Measurements from ENCODE around the gene RAB4A.
"Not testable (repeated sequence)": the region's sequence is repeated elsewhere in the genome, so short reads cannot be mapped to it uniquely, and the experiment has no call there.

The RAB4A gene

DNA sequence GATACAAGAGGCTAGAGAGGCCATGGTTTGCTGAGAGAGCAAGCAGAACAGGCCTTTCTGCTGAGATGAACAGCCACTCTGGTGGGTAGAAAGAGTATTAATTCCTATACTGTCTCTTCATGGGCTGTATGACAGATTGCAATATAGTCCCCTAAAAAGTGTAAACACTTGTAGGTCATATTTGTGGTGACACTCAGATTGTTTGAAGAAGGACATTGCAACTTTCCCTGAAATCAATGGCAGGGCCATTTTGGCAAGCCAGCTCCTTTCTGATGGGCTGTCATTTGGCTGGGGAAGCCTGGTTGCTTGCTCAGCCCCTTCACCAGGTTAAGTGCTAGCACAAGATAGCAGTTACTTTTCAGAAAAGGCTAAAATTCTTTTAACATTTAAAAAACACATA lies 27.5 kb downstream of the RAB4A start:
- DNase-seq (ENCODE audit: low read depth): no peak

GRCh38 chr1:229298887-229299503 lies 28.1 kb downstream of the RAB4A start:
- DNase-seq (ENCODE audit: low read depth): no peak

DNA sequence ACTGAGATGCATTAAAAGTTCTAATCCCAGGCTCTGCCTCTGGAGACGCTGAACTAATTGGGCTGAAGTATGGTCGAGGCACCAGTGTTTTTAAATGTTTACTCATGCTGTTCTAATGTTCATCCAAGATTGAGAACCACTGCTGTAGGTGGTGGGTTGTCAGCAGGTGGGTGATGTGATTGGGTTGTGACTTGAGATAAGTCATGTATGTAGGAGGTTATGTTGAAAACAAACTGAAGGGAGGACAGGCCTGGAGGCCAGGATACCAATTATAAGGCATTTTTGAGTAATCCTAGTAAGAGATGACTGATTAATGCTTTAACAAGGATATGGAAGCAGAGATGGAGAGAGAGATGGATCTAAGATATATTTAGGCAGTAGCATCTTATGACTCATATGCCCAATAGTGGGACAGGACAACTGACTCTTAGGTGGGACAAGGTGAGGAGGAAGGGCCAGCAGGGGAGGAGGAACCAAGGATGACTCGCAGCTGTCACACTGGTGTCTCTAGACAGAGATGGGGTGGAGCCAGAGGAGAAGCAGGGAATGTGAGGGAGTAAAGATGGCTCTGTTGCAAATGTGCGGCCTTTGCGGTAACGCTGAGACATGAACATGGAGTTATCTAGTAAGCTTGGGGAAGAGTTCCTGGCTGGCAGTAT lies 29.3 kb downstream of the RAB4A start:
- no peak for DNase-seq (ENCODE audit: low read depth)

DNA sequence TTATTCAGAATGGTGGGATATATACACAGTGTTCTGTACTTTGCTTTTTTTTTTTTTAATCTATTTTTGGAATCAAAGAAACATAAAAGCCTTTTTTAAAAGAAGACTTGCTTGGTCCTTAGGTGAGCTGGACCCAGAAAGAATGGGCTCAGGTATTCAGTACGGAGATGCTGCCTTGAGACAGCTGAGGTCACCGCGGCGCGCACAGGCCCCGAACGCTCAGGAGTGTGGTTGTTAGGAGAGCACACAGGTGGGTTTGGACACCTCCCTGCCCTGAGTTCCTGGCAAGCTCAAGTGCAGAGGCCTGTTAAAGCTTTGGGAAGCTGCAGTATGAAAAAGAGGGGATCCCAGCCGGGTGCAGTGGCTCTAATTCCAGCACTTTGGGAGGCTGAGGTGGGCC lies 31.8 kb downstream of the RAB4A start:
- no peak for DNase-seq (ENCODE audit: low read depth)

GRCh38 chr1:229303855-229304254 lies 32.9 kb downstream of the RAB4A start:
- no peak for DNase-seq (ENCODE audit: low read depth)

DNA sequence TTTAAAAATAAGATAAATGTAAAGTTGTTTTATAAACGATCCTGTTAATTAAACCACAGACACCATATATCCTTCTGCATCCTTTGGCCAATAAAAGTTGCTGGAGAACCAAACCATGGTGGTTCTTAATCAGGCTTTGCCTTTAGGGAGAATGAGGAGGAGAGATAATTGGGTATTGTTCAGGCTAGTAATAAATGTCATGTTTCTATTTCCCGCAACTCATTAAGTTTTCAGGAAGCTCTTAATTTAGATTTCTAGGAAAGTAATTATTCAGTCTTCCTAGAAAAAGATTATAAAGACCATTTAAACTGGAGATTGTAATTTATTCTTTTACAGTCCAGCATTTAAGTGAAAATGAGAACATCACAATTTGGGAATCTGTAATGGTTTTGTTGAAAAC lies 34.5 kb downstream of the RAB4A start:
- no peak for DNase-seq (ENCODE audit: low read depth)

- no peak for DNase-seq (ENCODE audit: low read depth)
Observed at GRCh38 chr1:229309074-229309473, 38.2 kb downstream of the RAB4A start.

GRCh38 chr1:229309684-229310083 lies 38.8 kb downstream of the RAB4A start:
- DNase-seq (ENCODE audit: low read depth): no peak

GRCh38 chr1:229310833-229311232 lies 39.9 kb downstream of the RAB4A start:
- no peak for DNase-seq (ENCODE audit: low read depth)

GRCh38 chr1:229316166-229316565 lies 45.3 kb downstream of the RAB4A start:
- no peak for DNase-seq (ENCODE audit: low read depth)

DNA sequence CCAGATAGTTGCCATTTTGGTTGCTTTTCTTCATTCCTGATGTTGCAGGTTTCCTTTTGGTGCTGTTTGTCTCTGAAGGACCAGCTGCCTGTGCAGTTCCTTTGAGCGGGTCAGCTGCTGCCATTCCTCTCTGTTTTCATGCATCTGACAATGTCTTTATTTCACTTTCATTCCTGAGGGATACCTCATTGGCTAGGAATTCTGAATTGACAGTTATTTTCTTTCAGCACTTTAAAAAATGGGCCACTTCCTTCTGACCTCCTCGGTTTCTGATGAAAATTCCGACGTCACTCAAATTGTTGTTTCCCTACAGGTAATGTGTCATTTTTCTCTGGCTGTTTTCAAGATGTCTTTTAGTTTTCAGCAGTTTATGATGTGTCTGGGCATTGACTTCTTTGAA lies 47.1 kb downstream of the RAB4A start:
- no peak for DNase-seq (ENCODE audit: low read depth)

GRCh38 chr1:229319487-229319886 lies 48.6 kb downstream of the RAB4A start:
- DNase-seq (ENCODE audit: low read depth): no peak

GRCh38 chr1:229323201-229323600 lies 52.3 kb downstream of the RAB4A start:
- DNase-seq (ENCODE audit: low read depth): no peak

DNA sequence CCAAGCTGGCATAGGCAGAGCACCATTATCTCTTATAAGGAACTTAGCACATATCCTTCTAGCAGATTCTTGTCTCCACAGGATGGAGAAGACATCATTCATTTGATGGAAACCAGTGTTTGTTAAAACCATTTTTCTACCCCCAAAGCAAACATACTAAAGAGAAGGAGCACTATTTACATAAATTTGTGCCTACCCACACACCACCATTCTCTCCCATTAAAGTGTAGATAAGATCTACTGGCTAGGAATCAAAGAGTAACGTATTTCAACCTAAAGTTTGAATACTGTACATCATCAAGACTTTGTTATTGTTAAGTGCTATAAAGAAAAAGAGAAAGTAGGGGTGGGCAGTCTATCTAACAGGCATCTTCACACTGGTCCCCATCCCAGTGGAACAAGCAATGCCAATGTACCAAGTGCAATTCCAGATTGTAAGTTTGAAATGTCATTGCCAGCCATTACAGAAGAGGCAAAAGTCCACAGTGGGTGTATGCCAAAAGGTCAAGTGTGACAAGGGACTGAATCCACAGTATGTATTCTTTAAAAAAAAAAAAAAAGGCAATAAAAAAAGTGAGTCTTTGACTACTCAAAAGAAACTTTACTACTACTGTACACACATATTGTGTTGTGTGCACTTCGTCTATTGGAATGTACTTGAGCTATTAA lies 53.1 kb downstream of the RAB4A start:
- no peak for DNase-seq (ENCODE audit: low read depth)

DNA sequence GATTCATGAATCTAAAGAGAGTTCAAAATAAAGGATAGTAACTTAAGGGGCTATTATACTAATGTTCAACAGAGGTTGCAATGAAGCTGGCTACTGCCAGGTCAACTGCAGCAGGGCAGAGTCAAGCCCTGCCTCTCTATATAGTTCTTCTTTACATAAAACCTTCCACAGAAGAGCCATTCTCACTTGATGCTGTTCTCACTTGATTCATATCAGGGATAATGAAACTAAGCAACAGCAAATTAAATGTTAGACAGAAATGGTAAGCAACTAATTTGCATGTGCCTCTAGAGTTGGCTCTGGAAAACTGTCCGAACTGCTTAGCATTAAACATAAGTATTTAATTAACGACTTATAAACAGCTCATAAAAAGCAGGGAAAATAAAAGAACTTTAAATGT lies 54.5 kb downstream of the RAB4A start:
- no peak for DNase-seq (ENCODE audit: low read depth)

DNA sequence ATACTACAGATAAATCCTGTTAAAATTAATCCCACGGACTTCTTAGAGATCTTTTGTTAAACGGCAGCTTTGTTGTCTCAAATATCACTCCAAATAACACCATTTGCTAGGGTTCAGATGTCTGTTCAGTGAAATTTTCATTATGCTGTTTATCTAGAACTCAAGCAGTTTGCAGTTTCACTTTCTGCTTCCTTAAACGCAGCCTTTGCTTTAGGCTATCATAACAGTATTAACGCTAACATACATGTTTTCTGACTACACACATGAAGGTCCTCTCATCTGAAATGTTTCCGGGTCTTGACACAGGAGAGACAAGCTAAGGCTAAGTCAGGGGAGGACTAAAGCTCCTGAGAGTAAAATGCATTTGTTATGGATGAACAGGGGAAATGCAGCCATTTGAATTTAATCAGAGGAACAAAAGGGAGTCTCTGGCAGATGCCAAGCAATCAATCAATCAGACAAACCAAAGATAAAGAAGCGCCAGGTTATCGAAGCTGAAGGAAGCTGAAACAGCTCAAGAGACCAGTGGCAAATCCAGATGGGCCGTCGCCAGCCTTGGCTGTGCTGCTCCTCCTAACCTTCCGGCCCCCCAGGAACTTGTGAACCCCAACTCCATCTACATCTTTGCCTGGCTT lies 55.1 kb downstream of the RAB4A start:
- DNase-seq (ENCODE audit: low read depth): no peak

GRCh38 chr1:229326601-229327000 lies 55.7 kb downstream of the RAB4A start:
- no peak for DNase-seq (ENCODE audit: low read depth)

GRCh38 chr1:229327765-229328164 lies 56.9 kb downstream of the RAB4A start:
- not testable (repeated sequence) for DNase-seq (ENCODE audit: low read depth)

- DNase-seq (ENCODE audit: low read depth): no peak
Observed at GRCh38 chr1:229328598-229329362, 57.9 kb downstream of the RAB4A start.

DNA sequence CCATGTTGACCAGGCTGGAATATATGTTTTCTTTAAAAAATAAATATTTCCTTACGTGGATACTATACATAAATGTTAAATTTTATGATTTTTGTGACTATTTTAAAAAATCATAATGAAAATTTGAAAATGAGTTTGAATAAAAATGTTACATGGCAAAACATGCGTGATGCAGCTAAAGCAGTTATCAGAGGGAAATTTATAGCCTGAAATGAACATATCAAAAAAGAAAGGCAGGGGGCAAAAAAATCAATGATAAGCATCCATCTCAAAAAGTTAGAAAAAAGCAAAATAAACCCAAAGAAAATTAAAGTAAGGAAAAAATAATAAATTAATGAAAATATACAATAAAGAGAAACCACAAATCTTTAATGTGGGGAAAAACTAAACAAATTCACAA lies 63.4 kb downstream of the RAB4A start:
- DNase-seq (ENCODE audit: low read depth): no peak

DNA sequence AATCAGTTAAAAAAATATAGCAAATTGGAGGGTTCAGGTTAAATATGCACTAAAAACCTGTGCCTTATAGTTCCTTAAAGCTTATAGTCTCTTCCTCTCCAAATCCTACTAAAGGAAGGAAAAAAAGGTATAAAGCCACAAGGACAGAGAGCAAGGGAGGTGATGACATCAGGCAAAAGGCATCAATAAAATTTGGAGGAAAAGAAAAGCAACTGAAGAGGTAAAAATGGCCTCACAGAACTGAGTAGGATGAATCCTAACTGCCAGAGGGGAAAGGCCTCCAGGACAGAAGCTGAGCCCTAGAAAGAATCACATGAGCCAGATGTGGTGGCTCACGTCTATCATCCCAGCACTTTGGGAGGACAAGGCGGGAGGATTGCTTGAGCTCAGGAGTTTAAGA lies 63.8 kb downstream of the RAB4A start:
- DNase-seq (ENCODE audit: low read depth): no peak

- DNase-seq (ENCODE audit: low read depth): no peak
Observed at GRCh38 chr1:229336345-229336744, 65.4 kb downstream of the RAB4A start.
